ENCODE data around the gene CACNA1I.

CACNA1I gene

GRCh38 chr22:39610766-39611165 is 40.2 kb downstream of the CACNA1I start:
- no peak for DNase-seq (ENCODE audit: low read depth in 2 of 2)
- no peak for TF ChIP-seq CTCF (IDR thresholded peaks at IDR 0.05; ENCODE audit: low read depth, low read length)

GRCh38 chr22:39611360-39611759 is 40.8 kb downstream of the CACNA1I start:
- no peak for DNase-seq (ENCODE audit: low read depth in 2 of 2)
- H3K4me3 ChIP-seq (replicated peaks in 1 of 2; ENCODE audit: low read depth in 2 of 2, low read length in 2 of 2): no peak overlapping the region
- no peak for TF ChIP-seq CTCF (IDR thresholded peaks at IDR 0.05; ENCODE audit: low read depth, low read length)

More at GRCh38 chr22:39610766-39611165, 40.2 kb downstream of the CACNA1I start:
- no peak overlapping the region for H3K4me3 ChIP-seq (replicated peaks in 1 of 2; ENCODE audit: low read depth in 2 of 2, low read length in 2 of 2)

- no peak overlapping the region for H3K4me3 ChIP-seq (replicated peaks in 1 of 2; ENCODE audit: low read depth in 2 of 2, low read length in 2 of 2)
- no peak for TF ChIP-seq CTCF (IDR thresholded peaks at IDR 0.05; ENCODE audit: low read depth, low read length)
- no peak for DNase-seq (ENCODE audit: low read depth in 2 of 2)
These were observed 42.4 kb downstream of the CACNA1I start for GRCh38 chr22:39612811-39613548.

- TF ChIP-seq CTCF (IDR thresholded peaks at IDR 0.05; ENCODE audit: low read depth, low read length): no peak
- no peak for DNase-seq (ENCODE audit: low read depth in 2 of 2)
- H3K4me3 ChIP-seq (replicated peaks in 1 of 2; ENCODE audit: low read depth in 2 of 2, low read length in 2 of 2): no peak overlapping the region
These were observed 43.0 kb downstream of the CACNA1I start for GRCh38 chr22:39613549-39613921.

GRCh38 chr22:39614442-39614841 is 43.9 kb downstream of the CACNA1I start:
- no peak for DNase-seq (ENCODE audit: low read depth in 2 of 2)
- no peak for TF ChIP-seq CTCF (IDR thresholded peaks at IDR 0.05; ENCODE audit: low read depth, low read length)
- no peak overlapping the region for H3K4me3 ChIP-seq (replicated peaks in 1 of 2; ENCODE audit: low read depth in 2 of 2, low read length in 2 of 2)

- TF ChIP-seq CTCF (IDR thresholded peaks at IDR 0.05; ENCODE audit: low read depth, low read length): no peak
- no peak for DNase-seq (ENCODE audit: low read depth in 2 of 2)
- H3K4me3 ChIP-seq (replicated peaks in 1 of 2; ENCODE audit: low read depth in 2 of 2, low read length in 2 of 2): no peak overlapping the region
These were observed 45.5 kb downstream of the CACNA1I start for GRCh38 chr22:39616051-39616450.

GRCh38 chr22:39616781-39617180 is 46.2 kb downstream of the CACNA1I start:
- DNase-seq (ENCODE audit: low read depth in 2 of 2): no peak
- TF ChIP-seq CTCF (IDR thresholded peaks at IDR 0.05; ENCODE audit: low read depth, low read length): no peak
- H3K4me3 ChIP-seq (replicated peaks in 1 of 2; ENCODE audit: low read depth in 2 of 2, low read length in 2 of 2): no peak overlapping the region
